NCI-H146 (cell line): ENCODE measurements around the gene SLC35G6.
A peak's percentile ranks its signal among the peaks of the same experiment; 100 is the strongest.
"Not testable (repeated sequence)": the region's sequence is repeated elsewhere in the genome, so short reads cannot be mapped to it uniquely, and the experiment has no call there.

ENCODE experiments used
- DNase-seq: peaks from one replicate; lab custom pipeline; 2025; lab: John Stamatoyannopoulos, UW

The SLC35G6 gene

DNA sequence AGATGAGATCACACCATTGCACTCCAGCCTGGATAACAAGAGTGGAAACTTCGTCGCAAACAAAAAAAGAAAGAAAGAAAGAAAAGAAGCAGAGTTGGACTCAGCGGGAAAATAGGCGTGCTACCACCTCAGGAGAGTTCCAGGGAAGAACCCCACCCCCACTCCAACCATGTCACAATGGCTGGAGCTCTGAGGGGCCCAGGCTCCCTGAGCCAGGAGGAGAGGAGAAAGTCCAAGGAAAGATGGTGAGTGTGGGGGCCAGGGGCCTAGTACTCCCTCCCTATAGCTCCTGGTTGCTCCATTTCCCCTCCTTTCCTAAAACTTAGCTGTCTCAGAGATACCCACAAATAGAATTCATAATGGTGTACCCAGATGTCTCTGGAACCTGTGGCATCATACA, at the start of gene SLC35G6:
SLC35G6 (plus strand) TSS at position 172 of the 400 bp plus-strand sequence; CDS start at position 243, 71 bp downstream.
- not testable (repeated sequence) for DNase-seq

DNA sequence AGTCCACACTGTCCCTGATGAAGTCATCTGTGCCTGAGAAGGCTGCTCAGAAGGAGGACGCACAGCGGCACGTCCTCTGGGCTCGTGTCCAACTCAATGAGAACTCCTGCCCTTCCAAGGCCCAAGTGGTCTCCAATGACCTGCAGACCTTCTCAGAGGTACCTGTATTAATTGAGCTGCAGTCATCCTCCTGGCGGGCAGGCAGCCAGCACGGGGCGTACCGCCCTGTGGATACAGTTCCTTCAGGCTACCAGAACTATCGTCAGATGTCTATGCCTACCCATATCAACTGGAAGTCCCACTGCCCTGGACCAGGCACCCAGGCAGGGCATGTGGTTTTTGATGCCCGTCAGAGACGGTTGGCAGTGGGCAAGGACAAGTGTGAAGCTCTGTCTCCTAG, 49.0 kb upstream of the SLC35G6 start:
- DNase-seq, result no peak

DNA sequence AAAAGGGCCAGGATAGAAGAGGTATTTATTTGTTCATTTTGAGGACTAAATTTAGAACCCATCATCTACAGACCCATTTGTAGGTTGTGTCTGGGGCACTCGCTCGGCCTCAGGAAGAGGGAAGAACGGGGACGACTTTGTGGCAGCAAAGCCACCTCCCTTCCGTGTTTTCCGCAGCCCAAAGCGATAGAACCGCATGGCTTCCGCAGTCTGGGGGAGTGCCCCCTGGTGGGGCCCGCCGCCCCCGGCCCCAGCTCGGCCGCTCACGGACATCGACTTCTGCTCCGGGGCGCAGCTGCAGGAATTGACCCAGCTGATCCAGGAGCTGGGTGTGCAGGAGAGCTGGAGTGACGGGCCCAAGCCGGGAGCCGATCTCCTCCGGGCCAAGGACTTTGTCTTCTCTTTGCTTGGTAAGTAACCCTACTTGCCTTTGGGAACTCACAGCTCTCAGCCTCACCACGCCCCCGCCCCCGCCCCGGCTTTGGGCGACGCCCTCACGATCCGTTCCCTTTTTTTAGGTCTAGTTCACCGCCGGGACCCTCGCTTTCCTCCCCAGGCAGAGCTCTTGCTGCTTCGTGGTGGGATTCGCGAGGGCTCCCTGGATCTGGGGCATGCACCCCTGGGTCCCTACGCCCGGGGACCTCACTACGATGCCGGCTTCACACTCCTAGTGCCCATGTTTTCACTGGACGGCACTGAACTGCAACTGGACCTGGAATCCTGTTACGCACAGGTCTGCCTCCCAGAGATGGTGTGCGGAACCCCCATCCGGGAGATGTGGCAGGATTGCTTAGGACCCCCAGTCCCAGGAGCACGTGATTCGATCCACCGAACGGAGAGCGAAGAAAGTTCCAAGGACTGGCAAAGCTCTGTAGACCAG, 45.3 kb upstream of the SLC35G6 start:
- peak; percentile 58 for DNase-seq

GRCh38 chr17:7436556-7437368, 44.5 kb upstream of the SLC35G6 start:
- DNase-seq, result peak; percentile 52

- DNase-seq, result no peak
These were observed 43.8 kb upstream of the SLC35G6 start for GRCh38 chr17:7437369-7437863.

- DNase-seq, result no peak
These were observed 43.2 kb upstream of the SLC35G6 start for GRCh38 chr17:7437950-7438614.

- no peak for DNase-seq
These were observed 42.4 kb upstream of the SLC35G6 start for GRCh38 chr17:7438656-7439460.

- DNase-seq, result no peak
These were observed 41.7 kb upstream of the SLC35G6 start, which contains the start of gene FGF11 for GRCh38 chr17:7439462-7440112. FGF11 (plus strand) TSS chr17:7439512; CDS start chr17:7439621, 109 bp downstream.

GRCh38 chr17:7440113-7440833, 41.0 kb upstream of the SLC35G6 start:
- peak; percentile 65 for DNase-seq

DNA sequence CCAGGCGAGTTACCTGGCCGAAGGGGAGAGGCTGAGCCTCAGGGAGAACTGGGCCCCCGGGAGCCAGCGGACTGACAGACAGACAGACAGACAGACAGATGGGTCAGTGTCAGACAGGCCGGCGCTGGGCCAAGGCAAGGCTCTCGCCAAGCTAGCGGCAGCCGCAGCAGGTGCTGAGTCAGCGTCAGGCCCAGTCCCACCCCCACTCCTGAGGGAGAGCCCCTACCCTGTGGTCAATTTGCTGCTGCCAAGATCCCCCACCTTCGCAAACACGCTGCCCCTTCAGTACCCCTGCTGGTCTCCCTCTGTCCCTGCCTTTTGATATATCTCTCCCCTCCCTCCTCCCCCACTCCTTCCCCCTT, 40.4 kb upstream of the SLC35G6 start:
- no peak for DNase-seq

- no peak for DNase-seq
These were observed 40.0 kb upstream of the SLC35G6 start for GRCh38 chr17:7441266-7441665.

DNA sequence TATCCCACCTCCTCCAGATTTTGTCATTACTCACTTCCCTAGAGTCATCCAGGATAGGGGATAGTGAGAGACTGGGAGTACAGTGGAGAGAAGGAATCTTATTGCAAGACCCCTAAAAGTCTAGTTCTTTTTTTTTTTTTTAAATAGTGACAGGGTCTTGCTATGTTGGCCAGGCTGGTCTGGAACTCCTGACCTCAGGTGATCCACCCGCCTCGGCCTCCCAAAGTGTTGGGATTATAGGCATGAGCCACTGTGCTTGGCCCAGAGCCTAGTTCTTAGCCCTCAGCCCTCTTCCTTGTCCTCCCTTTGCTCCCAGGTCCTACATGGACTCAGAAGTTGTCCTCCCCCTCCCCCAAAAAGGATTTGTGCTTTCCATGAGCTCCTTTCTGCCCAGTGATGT, 39.1 kb upstream of the SLC35G6 start:
- DNase-seq, result no peak

DNA sequence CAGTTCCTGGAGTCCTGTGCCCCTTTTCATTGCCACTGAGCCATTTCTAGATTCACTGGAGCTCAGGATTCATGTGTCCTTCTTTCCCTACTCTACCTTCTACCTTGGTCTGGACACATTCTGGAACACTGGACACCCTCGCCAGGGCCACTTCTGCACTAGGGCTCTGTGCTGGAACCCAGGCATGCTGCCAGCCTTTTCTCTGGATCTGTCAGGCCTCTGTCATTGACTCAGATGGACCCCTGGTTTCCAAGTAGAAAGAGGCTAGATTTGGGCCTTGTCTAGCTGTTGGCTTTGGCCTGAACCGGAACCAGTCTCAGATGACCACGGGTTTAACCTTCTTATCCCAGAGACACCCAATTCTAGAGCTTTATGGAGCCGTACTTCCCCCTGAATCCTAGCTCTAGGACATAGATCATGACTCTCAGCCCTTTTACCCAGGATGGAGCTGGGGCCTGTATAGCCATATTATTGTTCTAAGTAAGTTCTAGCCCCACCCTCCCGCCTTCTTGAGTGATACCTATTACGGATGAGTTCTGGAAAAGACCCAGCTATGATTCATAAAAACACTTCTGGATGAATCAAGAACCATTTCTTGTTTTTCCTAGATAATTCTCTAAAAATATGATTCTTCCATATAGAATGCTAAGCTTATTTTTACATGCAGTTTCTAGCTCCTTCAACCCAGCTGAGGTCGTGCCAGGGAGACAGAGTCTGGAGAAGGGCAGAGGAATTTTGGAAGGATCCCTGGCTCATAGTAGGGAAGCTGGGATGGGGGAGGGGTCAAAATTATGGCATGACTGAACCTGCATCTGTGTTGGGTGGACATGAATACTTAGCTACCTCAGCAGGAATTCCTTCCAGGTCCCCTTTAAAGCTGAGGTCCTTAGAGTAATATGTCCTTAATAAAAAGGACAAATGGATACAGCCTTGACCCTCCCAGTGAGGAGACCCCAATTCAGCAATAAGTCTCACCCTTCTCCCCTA, 37.5 kb upstream of the SLC35G6 start:
- DNase-seq, result no peak

GRCh38 chr17:7444682-7445618, 36.3 kb upstream of the SLC35G6 start, which contains the start of gene CHRNB1:
CHRNB1 (plus strand) TSS chr17:7445061; CDS start chr17:7445128, 67 bp downstream.
- no peak for DNase-seq

DNA sequence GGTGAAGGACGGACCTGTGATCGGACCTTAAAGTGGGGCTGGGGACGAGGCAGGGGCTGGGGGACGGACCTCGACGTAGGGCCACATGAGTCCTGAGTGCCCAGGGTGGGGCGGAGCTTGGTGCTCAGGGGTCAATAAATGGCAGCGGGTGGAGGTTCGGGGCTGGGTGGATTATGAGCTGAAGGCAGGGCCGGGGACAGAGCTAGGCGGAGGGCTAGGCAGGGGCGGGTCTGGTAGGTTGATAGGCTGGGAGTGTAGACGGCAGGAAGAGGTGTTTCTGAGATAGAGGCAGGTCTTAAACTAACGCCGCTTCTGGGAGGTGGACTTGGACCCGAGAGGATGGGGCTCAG, 35.7 kb upstream of the SLC35G6 start:
- no peak for DNase-seq

- DNase-seq, result no peak
These were observed 32.8 kb upstream of the SLC35G6 start for GRCh38 chr17:7448461-7448860.

GRCh38 chr17:7459961-7460545, 21.2 kb upstream of the SLC35G6 start:
- DNase-seq, result no peak
